ENCODE data around the gene ARMCX2.

Gene ARMCX2

Small RNA genes within 50 kb of the gene (small RNA-seq; reads per million reads assigned to genes)
- 0.05 to 0.71 reads per million in 2 experiments for gene RNU6-30P
- gene RNU6-587P = 0 reads per million in 2 experiments

All from SK-N-DZ (cell line).